HG03442 (cell line): ENCODE results near the gene MRPL54.
"Not testable (repeated sequence)": the region's sequence is repeated elsewhere in the genome, so short reads cannot be mapped to it uniquely, and the experiment has no call there.

Experiments
- ATAC-seq: cut with Tn5 transposase; IDR thresholded peaks from one replicate; pipeline ENCODE4 v1.9.1; 2021; ENCODE audit warnings: mild to moderate bottlenecking, moderate library complexity; ENCODE audit not compliant: unreplicated experiment

The MRPL54 gene

GRCh38 chr19:3807574-3808354 lies 45.3 kb downstream of the MRPL54 start:
- no peak for ATAC-seq

- no peak for ATAC-seq
Observed at GRCh38 chr19:3808420-3809143, 46.1 kb downstream of the MRPL54 start.

- no peak for ATAC-seq
Observed at GRCh38 chr19:3809881-3810707, 47.6 kb downstream of the MRPL54 start.

GRCh38 chr19:3810708-3811355 lies 48.4 kb downstream of the MRPL54 start:
- ATAC-seq: no peak

DNA sequence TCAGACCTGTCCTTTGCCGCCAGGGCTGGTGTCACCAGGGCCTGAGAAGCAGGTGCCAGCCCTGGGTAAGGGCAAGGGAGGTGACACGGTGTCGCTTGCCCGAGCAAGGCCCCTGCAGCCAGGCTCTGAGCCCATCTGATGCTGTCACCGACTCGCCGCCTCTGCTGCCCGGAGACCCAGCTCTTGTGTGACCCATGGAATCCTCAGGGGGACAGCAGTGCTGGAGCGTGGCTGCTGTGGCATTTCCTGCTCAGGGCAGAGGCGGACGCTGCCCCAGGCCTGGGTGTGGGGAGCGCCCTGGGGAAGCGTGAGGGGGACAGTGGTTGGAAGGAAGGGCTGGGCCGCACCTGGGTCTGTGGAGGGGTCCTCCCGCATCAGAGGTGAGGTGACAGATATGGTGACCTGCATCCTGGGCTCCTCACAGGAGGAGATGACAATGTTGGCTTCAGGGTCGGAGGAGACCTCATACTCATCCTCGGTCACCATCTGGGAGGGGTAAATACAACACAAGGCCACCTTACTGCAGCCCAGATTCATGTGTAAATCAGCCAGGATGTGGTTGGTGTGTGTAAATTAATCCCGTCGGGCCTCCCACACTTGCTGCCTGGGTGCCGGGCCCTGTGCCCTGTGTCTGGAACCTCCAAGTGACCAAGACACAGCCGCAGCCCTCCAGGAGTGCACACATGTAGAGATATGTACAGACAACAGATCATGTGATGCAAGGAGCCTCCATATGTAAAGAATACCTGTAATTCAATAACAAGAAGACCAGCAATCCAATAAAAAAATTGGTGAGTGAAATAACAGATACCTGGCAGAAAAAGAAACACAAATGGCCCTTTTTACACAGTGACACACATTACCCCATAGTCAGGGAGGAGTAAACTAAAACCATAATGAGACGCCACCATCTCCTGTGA lies 51.3 kb downstream of the MRPL54 start:
- ATAC-seq: no peak

DNA sequence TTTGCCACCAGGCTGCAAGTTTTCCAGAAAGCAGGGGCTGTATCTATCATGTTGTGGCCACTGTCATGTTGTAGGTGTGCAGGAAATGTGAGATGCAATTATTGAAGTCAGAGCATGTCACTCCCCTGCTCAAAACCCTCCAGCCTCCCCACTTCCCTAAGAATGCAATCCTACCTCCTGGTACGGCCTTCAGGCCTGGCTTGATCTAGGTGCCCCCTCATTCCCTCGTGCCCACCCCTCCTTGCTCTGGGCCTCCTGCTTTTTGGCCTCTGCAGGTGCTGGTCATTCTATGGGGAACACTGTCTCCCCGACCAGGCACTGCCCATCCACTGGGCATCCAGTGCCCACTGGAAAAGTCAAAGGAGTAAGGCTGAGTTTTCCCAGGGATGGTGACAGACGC lies 52.2 kb downstream of the MRPL54 start:
- no peak for ATAC-seq

DNA sequence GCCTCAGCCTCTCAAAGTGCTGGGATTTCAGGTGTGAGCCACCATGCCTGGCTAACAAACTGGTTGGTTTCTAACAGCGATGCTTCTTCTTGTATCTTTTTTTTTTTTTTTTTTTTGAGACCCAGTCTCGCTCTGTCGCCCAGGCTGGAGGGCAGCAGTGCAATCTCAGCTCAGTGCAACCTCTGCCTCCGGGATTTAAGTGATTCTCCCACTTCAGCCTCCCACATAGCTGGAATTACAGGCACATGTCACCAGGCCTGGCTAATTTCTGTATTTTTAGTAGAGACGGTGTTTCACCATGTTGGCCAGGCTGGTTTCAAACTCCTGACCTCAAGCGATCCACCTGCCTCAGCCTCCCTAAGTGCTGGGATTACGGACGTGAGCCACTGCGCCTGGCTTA lies 53.7 kb downstream of the MRPL54 start:
- not testable (repeated sequence) for ATAC-seq

GRCh38 chr19:3816566-3817218 lies 54.2 kb downstream of the MRPL54 start:
- no peak for ATAC-seq
